ENCODE results near the gene ADAMTS10. TPM values are rescaled to one million over a fixed set of nuclear protein-coding genes. Genes with fewer than 3 reads are reported as not detected.
A peak's percentile ranks its signal among the peaks of the same experiment; 100 is the strongest.
"Not testable (repeated sequence)": the region's sequence is repeated elsewhere in the genome, so short reads cannot be mapped to it uniquely, and the experiment has no call there.

ADAMTS10 gene
- polyA plus RNA-seq, 2 donors: 7.3 to 11.7 TPM

- no peaks in the 10 kb centered on the region for H3K9me3 ChIP-seq (ENCODE audit: control insufficient read depth in 2 of 2, insufficient read depth in 1 of 2, low read depth in 1 of 2, low read length in 1 of 2)
- H3K27me3 ChIP-seq (ENCODE audit: control insufficient read depth in 1 of 2, insufficient read depth in 2 of 2, low read length in 2 of 2): no peaks in the 10 kb centered on the region
- H3K4me3 ChIP-seq (ENCODE audit: low read depth in 1 of 2, low read length in 2 of 2): no peak overlapping the region
- peaks cover 0 to 2% of the 10 kb centered on the region in 2 donors for H3K4me1 ChIP-seq (ENCODE audit: control insufficient read depth in 2 of 2, insufficient read depth in 2 of 2, low read length in 1 of 2)
- 13 to 20% methylated on average over 5 of the region's 5 CpGs for WGBS, 2 donors
- H3K36me3 ChIP-seq (ENCODE audit: control insufficient read depth in 2 of 2, insufficient read depth in 2 of 2, low read length in 1 of 2): no peaks in the 10 kb centered on the region
- H3K27ac ChIP-seq (ENCODE audit: low read depth in 2 of 2, low read length in 1 of 2): peak overlapping the region in 1 of 2 donors; percentile 52
Observed at GRCh38 chr19:8571006-8571411, 39.5 kb downstream of the ADAMTS10 start.

- WGBS, 2 donors: 61 to 64% methylated on average over 5 of the region's 5 CpGs
- H3K4me3 ChIP-seq (ENCODE audit: low read depth in 1 of 2, low read length in 2 of 2): no peak overlapping the region
- H3K27me3 ChIP-seq (ENCODE audit: control insufficient read depth in 1 of 2, insufficient read depth in 2 of 2, low read length in 2 of 2): no peaks in the 10 kb centered on the region
- H3K9me3 ChIP-seq (ENCODE audit: control insufficient read depth in 2 of 2, insufficient read depth in 1 of 2, low read depth in 1 of 2, low read length in 1 of 2): no peaks in the 10 kb centered on the region
- peak overlapping the region in 1 of 2 donors; percentile 42 for H3K27ac ChIP-seq (ENCODE audit: low read depth in 2 of 2, low read length in 1 of 2)
- peaks cover 0 to 2% of the 10 kb centered on the region in 2 donors for H3K4me1 ChIP-seq (ENCODE audit: control insufficient read depth in 2 of 2, insufficient read depth in 2 of 2, low read length in 1 of 2)
- H3K36me3 ChIP-seq (ENCODE audit: control insufficient read depth in 2 of 2, insufficient read depth in 2 of 2, low read length in 1 of 2): no peaks in the 10 kb centered on the region
Observed at GRCh38 chr19:8569066-8569771, 41.3 kb downstream of the ADAMTS10 start.

GRCh38 chr19:8567522-8568172 lies 42.9 kb downstream of the ADAMTS10 start:
- Histone ChIP-seq H3K4me3 (ENCODE audit: low read depth in 1 of 2, low read length in 2 of 2) (no peak overlapping the region), H3K9me3 (ENCODE audit: control insufficient read depth in 2 of 2, insufficient read depth in 1 of 2, low read depth in 1 of 2, low read length in 1 of 2) (no peaks in the 10 kb centered on the region), H3K4me1 (ENCODE audit: control insufficient read depth in 2 of 2, insufficient read depth in 2 of 2, low read length in 1 of 2) (peaks cover 0 to 2% of the 10 kb centered on the region in 2 donors), H3K27ac (ENCODE audit: low read depth in 2 of 2, low read length in 1 of 2) (no peak overlapping the region), H3K27me3 (ENCODE audit: control insufficient read depth in 1 of 2, insufficient read depth in 2 of 2, low read length in 2 of 2) (no peaks in the 10 kb centered on the region), H3K36me3 (ENCODE audit: control insufficient read depth in 2 of 2, insufficient read depth in 2 of 2, low read length in 1 of 2) (no peaks in the 10 kb centered on the region)
- 90 to 93% methylated on average over 15 of the region's 15 CpGs for WGBS, 2 donors

GRCh38 chr19:8566855-8567254 lies 43.7 kb downstream of the ADAMTS10 start:
- no peak overlapping the region for H3K4me3 ChIP-seq (ENCODE audit: low read depth in 1 of 2, low read length in 2 of 2)
- WGBS, 2 donors: 74 to 82% methylated on average over 7 of the region's 7 CpGs
- H3K27ac ChIP-seq (ENCODE audit: low read depth in 2 of 2, low read length in 1 of 2): no peak overlapping the region
- no peaks in the 10 kb centered on the region for H3K36me3 ChIP-seq (ENCODE audit: control insufficient read depth in 2 of 2, insufficient read depth in 2 of 2, low read length in 1 of 2)
- H3K9me3 ChIP-seq (ENCODE audit: control insufficient read depth in 2 of 2, insufficient read depth in 1 of 2, low read depth in 1 of 2, low read length in 1 of 2): no peaks in the 10 kb centered on the region
- H3K4me1 ChIP-seq (ENCODE audit: control insufficient read depth in 2 of 2, insufficient read depth in 2 of 2, low read length in 1 of 2): peaks cover 0 to 2% of the 10 kb centered on the region in 2 donors
- H3K27me3 ChIP-seq (ENCODE audit: control insufficient read depth in 1 of 2, insufficient read depth in 2 of 2, low read length in 2 of 2): no peaks in the 10 kb centered on the region

GRCh38 chr19:8564866-8565265 lies 45.6 kb downstream of the ADAMTS10 start:
- H3K27ac ChIP-seq (ENCODE audit: low read depth in 2 of 2, low read length in 1 of 2); H3K27me3 ChIP-seq (ENCODE audit: control insufficient read depth in 1 of 2, insufficient read depth in 2 of 2, low read length in 2 of 2); H3K9me3 ChIP-seq (ENCODE audit: control insufficient read depth in 2 of 2, insufficient read depth in 1 of 2, low read depth in 1 of 2, low read length in 1 of 2); H3K4me3 ChIP-seq (ENCODE audit: low read depth in 1 of 2, low read length in 2 of 2); H3K36me3 ChIP-seq (ENCODE audit: control insufficient read depth in 2 of 2, insufficient read depth in 2 of 2, low read length in 1 of 2); H3K4me1 ChIP-seq (ENCODE audit: control insufficient read depth in 2 of 2, insufficient read depth in 2 of 2, low read length in 1 of 2): not testable (repeated sequence)
- WGBS, 2 donors: 86 to 88% methylated on average over 8 of the region's 8 CpGs

GRCh38 chr19:8561075-8561764 lies 49.3 kb downstream of the ADAMTS10 start:
- Histone ChIP-seq H3K27me3 (ENCODE audit: control insufficient read depth in 1 of 2, insufficient read depth in 2 of 2, low read length in 2 of 2) (no peaks in the 10 kb centered on the region), H3K36me3 (ENCODE audit: control insufficient read depth in 2 of 2, insufficient read depth in 2 of 2, low read length in 1 of 2) (no peaks in the 10 kb centered on the region), H3K27ac (ENCODE audit: low read depth in 2 of 2, low read length in 1 of 2) (no peak overlapping the region), H3K9me3 (ENCODE audit: control insufficient read depth in 2 of 2, insufficient read depth in 1 of 2, low read depth in 1 of 2, low read length in 1 of 2) (no peaks in the 10 kb centered on the region), H3K4me3 (ENCODE audit: low read depth in 1 of 2, low read length in 2 of 2) (no peak overlapping the region), H3K4me1 (ENCODE audit: control insufficient read depth in 2 of 2, insufficient read depth in 2 of 2, low read length in 1 of 2) (no peaks in the 10 kb centered on the region)
- 70% methylated on average over 2 of the region's 2 CpGs for WGBS, 2 donors

- Histone ChIP-seq H3K27ac (ENCODE audit: low read depth in 2 of 2, low read length in 1 of 2) (no peak overlapping the region), H3K4me3 (ENCODE audit: low read depth in 1 of 2, low read length in 2 of 2) (no peak overlapping the region), H3K36me3 (ENCODE audit: control insufficient read depth in 2 of 2, insufficient read depth in 2 of 2, low read length in 1 of 2) (no peaks in the 10 kb centered on the region), H3K4me1 (ENCODE audit: control insufficient read depth in 2 of 2, insufficient read depth in 2 of 2, low read length in 1 of 2) (no peaks in the 10 kb centered on the region), H3K9me3 (ENCODE audit: control insufficient read depth in 2 of 2, insufficient read depth in 1 of 2, low read depth in 1 of 2, low read length in 1 of 2) (no peaks in the 10 kb centered on the region), H3K27me3 (ENCODE audit: control insufficient read depth in 1 of 2, insufficient read depth in 2 of 2, low read length in 2 of 2) (no peaks in the 10 kb centered on the region)
- 70 to 72% methylated on average over 2 of the region's 2 CpGs for WGBS, 2 donors
Observed at GRCh38 chr19:8558325-8558724, 52.2 kb downstream of the ADAMTS10 start.

- Histone ChIP-seq H3K27ac (ENCODE audit: low read depth in 2 of 2, low read length in 1 of 2) (no peak overlapping the region), H3K4me1 (ENCODE audit: control insufficient read depth in 2 of 2, insufficient read depth in 2 of 2, low read length in 1 of 2) (no peaks in the 10 kb centered on the region), H3K4me3 (ENCODE audit: low read depth in 1 of 2, low read length in 2 of 2) (no peak overlapping the region), H3K36me3 (ENCODE audit: control insufficient read depth in 2 of 2, insufficient read depth in 2 of 2, low read length in 1 of 2) (no peaks in the 10 kb centered on the region), H3K27me3 (ENCODE audit: control insufficient read depth in 1 of 2, insufficient read depth in 2 of 2, low read length in 2 of 2) (no peaks in the 10 kb centered on the region), H3K9me3 (ENCODE audit: control insufficient read depth in 2 of 2, insufficient read depth in 1 of 2, low read depth in 1 of 2, low read length in 1 of 2) (no peaks in the 10 kb centered on the region)
- 71 to 78% methylated on average over 6 of the region's 6 CpGs for WGBS, 2 donors
Observed at GRCh38 chr19:8557642-8558238, 52.8 kb downstream of the ADAMTS10 start.

- not testable (repeated sequence) for H3K27me3 ChIP-seq (ENCODE audit: control insufficient read depth in 1 of 2, insufficient read depth in 2 of 2, low read length in 2 of 2); H3K9me3 ChIP-seq (ENCODE audit: control insufficient read depth in 2 of 2, insufficient read depth in 1 of 2, low read depth in 1 of 2, low read length in 1 of 2); H3K4me3 ChIP-seq (ENCODE audit: low read depth in 1 of 2, low read length in 2 of 2); H3K36me3 ChIP-seq (ENCODE audit: control insufficient read depth in 2 of 2, insufficient read depth in 2 of 2, low read length in 1 of 2); H3K4me1 ChIP-seq (ENCODE audit: control insufficient read depth in 2 of 2, insufficient read depth in 2 of 2, low read length in 1 of 2); H3K27ac ChIP-seq (ENCODE audit: low read depth in 2 of 2, low read length in 1 of 2)
- WGBS, 2 donors: 95 to 96% methylated on average over 7 of the region's 7 CpGs
Observed at GRCh38 chr19:8553729-8554128, 56.8 kb downstream of the ADAMTS10 start.
